Measurements from ENCODE around the gene VENTX. TPM values are rescaled to one million over a fixed set of nuclear protein-coding genes. Genes with fewer than 3 reads are reported as not detected.

The VENTX gene
- total RNA-seq, 3 donors from 2014 or later (not counting 1 experiment from before 2014, with no cell fraction given): 0.48 to 4.1 (median 0.75) TPM

DNA sequence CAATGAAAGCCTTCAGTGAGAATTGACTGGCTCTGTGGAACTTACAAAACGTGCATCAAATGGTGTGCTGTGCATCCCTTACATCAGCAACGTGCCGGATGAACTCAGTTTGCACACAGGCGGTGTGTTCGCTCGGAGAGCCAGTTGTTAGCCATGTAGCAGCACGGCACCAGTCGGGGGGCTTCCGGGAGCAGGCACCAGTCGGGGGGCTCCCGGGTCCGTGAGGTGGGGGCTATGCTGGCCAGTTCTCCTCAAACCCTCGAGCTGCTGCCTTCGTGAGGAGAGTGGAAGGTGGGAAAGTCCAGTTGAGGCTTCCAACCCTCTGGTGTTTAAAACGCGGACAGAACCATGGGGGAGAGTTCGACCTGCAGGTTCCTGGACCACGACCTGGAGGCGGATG is 42.6 kb upstream of the VENTX start:
- Histone ChIP-seq H3K27me3 (ENCODE audit: control insufficient read depth, insufficient read depth, low read length) (no peaks in the 10 kb centered on the region), H3K36me3 (ENCODE audit: control insufficient read depth, insufficient read depth, low read length) (no peaks in the 10 kb centered on the region), H3K27ac (ENCODE audit: low read length) (no peak overlapping the region), H3K4me3 (ENCODE audit: low read length) (no peak overlapping the region), H3K4me1 (ENCODE audit: control insufficient read depth, insufficient read depth, low read length) (no peaks in the 10 kb centered on the region), H3K9me3 (ENCODE audit: control insufficient read depth, insufficient read depth, low read length) (no peaks in the 10 kb centered on the region)
- Mint-ChIP-seq H3K4me3 (no peak overlapping the region), H3K27ac (no peak overlapping the region), H3K27me3 (ENCODE audit: low read depth in 2 of 2) (peaks cover 0 to 10% of the 10 kb centered on the region in 2 donors), H3K36me3 (no peaks in the 10 kb centered on the region), H3K9me3 (peaks cover 0 to 6% of the 10 kb centered on the region in 2 donors), H3K4me1 (no peaks in the 10 kb centered on the region)
- TF ChIP-seq, protein P1, sequence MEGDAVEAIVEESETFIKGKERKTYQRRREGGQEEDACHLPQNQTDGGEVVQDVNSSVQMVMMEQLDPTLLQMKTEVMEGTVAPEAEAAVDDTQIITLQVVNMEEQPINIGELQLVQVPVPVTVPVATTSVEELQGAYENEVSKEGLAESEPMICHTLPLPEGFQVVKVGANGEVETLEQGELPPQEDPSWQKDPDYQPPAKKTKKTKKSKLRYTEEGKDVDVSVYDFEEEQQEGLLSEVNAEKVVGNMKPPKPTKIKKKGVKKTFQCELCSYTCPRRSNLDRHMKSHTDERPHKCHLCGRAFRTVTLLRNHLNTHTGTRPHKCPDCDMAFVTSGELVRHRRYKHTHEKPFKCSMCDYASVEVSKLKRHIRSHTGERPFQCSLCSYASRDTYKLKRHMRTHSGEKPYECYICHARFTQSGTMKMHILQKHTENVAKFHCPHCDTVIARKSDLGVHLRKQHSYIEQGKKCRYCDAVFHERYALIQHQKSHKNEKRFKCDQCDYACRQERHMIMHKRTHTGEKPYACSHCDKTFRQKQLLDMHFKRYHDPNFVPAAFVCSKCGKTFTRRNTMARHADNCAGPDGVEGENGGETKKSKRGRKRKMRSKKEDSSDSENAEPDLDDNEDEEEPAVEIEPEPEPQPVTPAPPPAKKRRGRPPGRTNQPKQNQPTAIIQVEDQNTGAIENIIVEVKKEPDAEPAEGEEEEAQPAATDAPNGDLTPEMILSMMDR (IDR thresholded peaks at IDR 0.05): no peak
- ATAC-seq (no peak), DNase-seq (no peak)
- WGBS (ENCODE audit: insufficient coverage): 88% methylated on average over 19 of the region's 19 CpGs
- intact Hi-C loops (cut with micrococcal nuclease): no loop called here

DNA sequence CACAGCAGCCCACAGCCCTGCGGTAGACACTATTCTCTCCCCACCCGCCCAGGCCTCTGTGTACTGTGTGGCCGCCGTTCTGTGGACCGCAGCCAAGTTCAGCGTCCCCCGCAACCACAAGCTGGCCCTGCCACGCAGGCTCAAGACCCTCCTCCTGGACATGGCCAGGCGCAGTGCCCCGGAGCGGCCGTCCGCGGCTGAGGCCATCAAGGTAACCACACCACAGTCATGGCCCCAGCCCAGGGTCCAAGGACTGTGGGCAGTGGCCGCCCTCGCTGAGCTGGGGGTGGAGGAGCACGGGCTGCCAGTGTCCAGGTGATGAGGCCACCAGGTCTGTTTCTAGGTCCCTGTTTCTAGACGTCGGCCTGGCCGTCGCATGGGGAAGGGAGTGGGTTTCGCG is 42.0 kb upstream of the VENTX start:
- Mint-ChIP-seq H3K27ac (no peak overlapping the region), H3K27me3 (ENCODE audit: low read depth in 2 of 2) (peaks cover 0 to 10% of the 10 kb centered on the region in 2 donors), H3K4me1 (no peaks in the 10 kb centered on the region), H3K9me3 (peaks cover 0 to 6% of the 10 kb centered on the region in 2 donors), H3K4me3 (no peak overlapping the region), H3K36me3 (no peaks in the 10 kb centered on the region)
- no peaks in the 10 kb centered on the region for H3K36me3 ChIP-seq (ENCODE audit: control insufficient read depth, insufficient read depth, low read length)
- H3K4me3 ChIP-seq (ENCODE audit: low read length): no peak overlapping the region
- TF ChIP-seq, protein P1 (IDR thresholded peaks at IDR 0.05): no peak
- no peaks in the 10 kb centered on the region for H3K27me3 ChIP-seq (ENCODE audit: control insufficient read depth, insufficient read depth, low read length)
- ATAC-seq (no peak), DNase-seq (no peak)
- WGBS (ENCODE audit: insufficient coverage): 93% methylated on average over 23 of the region's 23 CpGs
- H3K27ac ChIP-seq (ENCODE audit: low read length): no peak overlapping the region
- intact Hi-C loops (cut with micrococcal nuclease): no loop called here
- H3K4me1 ChIP-seq (ENCODE audit: control insufficient read depth, insufficient read depth, low read length): no peaks in the 10 kb centered on the region
- H3K9me3 ChIP-seq (ENCODE audit: control insufficient read depth, insufficient read depth, low read length): no peaks in the 10 kb centered on the region

DNA sequence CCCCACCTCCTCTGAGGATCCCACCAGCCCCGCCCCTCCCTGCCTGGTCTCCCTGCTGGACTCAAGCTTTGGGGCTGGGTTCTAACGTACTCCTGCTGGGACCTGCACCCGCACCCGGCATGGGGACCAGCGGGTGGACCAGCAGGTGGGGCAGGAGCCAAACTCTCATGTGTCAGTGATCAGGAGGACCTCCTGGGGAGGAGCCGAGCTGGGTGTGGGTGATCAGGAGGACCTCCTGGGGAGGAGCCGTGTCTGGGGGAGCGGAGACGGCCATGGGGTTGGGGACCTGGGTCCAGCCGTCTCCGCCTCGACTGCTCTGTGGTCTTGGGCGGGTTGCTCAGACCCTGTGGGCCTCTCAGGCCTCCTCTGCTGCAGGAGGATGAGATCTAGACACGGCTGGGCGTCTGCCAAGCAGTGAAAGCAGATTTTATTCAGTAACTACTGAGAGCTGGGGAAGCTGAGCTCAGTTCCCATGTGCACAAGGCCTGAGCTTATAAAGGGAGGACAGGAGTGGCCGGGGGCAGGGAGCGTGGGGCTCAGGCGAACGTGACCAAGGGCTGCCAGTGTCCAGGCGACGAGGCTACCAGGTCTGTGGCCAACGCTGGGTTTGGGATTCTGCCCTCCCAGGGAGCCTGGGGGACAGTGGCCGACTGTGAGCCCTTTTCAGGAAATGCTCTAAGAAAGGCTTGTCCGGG is 41.3 kb upstream of the VENTX start:
- Mint-ChIP-seq H3K27ac (no peak overlapping the region), H3K36me3 (no peaks in the 10 kb centered on the region), H3K4me3 (no peak overlapping the region), H3K9me3 (peaks cover 0 to 6% of the 10 kb centered on the region in 2 donors), H3K4me1 (no peaks in the 10 kb centered on the region), H3K27me3 (ENCODE audit: low read depth in 2 of 2) (peaks cover 0 to 10% of the 10 kb centered on the region in 2 donors)
- intact Hi-C loops (cut with micrococcal nuclease): no loop called here
- DNase-seq: no peak
- no peaks in the 10 kb centered on the region for H3K36me3 ChIP-seq (ENCODE audit: control insufficient read depth, insufficient read depth, low read length)
- no peaks in the 10 kb centered on the region for H3K27me3 ChIP-seq (ENCODE audit: control insufficient read depth, insufficient read depth, low read length)
- H3K4me3 ChIP-seq (ENCODE audit: low read length): no peak overlapping the region
- no peaks in the 10 kb centered on the region for H3K9me3 ChIP-seq (ENCODE audit: control insufficient read depth, insufficient read depth, low read length)
- no peak for ATAC-seq
- TF ChIP-seq, protein P1 (IDR thresholded peaks at IDR 0.05): no peak
- no peak overlapping the region for H3K27ac ChIP-seq (ENCODE audit: low read length)
- 84% methylated on average over 24 of the region's 24 CpGs for WGBS (ENCODE audit: insufficient coverage)
- H3K4me1 ChIP-seq (ENCODE audit: control insufficient read depth, insufficient read depth, low read length): no peaks in the 10 kb centered on the region

Data from natural killer cell (primary cell).